ENCODE data around the gene PLEKHF1.
A peak's percentile ranks its signal among the peaks of the same experiment; 100 is the strongest.
"Not testable (repeated sequence)": the region's sequence is repeated elsewhere in the genome, so short reads cannot be mapped to it uniquely, and the experiment has no call there.

The PLEKHF1 gene

DNA sequence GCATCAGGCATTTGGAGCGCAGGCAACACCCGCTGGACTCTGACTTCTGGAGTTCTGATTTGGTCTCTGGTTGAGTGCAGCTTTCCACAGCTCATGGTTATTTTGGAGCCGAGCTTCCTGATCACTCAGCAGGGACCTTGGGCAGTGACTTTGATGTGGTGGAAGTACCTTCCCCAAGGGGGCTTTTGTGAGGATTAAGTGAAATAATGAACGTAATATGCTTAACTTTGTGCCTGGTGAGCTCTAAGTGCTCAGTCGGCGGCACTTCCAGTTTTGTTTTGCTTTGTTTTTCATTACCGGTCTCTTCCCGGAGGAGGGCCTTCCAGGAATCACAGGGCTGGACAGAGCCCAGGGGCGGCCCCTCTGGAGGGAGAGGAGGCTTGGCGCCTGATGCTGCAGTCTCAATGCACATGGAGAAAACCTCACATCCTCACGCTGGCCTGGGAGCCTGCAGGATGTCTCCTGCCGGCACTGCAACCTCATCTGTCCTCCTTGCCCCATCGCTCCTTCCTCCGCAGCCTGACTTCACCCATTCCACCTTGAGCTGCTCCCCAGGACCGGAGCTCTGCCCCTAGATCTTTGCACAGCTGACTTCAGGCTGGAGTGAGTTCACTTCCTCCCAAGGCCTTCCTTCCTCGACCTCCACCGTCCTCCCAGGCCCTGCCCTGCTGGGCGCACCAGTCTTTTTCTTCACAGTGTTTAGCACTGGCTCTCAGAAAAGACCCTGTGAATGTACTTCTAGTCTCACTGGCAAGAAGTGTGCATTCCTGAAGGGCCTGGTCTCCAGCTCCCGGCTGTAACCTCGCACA is 1.5 kb downstream of the PLEKHF1 start:
- peak; percentile 19 for DNase-seq

GRCh38 chr19:29667387-29667783 is 2.1 kb downstream of the PLEKHF1 start:
- no peak for DNase-seq

DNA sequence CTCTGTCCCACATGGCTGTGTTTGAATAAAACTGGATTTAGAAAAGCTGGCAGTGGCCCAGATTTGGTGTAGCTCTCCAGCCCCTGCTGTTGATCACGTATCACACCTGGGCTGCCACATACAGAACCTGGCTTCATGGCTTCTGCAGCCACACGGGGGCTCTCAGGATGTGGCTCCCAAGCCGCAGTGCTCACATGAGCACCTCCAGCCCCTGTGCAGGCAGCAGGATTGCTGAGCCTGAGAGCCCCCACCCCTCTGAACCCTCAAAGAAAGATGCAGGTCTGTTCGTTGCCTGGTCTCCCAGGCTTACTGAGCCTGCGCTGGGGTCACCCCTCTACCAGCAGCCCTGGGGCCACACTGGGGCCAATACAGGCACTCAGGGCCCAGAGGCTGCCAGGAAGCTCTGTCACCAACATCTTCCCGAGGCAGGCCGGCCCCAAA is 2.7 kb downstream of the PLEKHF1 start:
- DNase-seq, result peak; percentile 56

- no peak for DNase-seq
Observed at GRCh38 chr19:29668746-29669609, 3.7 kb downstream of the PLEKHF1 start.

DNA sequence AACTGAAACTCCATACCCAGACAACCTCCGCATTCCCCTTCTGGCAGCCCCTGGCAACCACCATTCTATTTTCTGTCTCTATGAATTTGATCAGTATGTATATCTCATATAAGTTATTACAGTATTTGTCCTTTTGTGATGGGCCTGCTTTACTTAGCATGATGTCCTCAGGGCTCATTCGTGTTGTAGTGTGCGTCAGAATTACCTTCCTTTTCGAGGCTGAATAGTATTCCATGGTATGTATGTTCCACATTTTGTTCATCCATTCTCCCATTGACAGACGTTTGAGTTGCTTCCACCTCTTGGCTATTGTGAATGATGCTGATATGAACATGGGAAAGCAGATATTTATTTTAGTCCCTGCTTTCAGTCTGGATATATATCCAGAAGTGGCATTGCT is 5.0 kb downstream of the PLEKHF1 start:
- no peak for DNase-seq

DNA sequence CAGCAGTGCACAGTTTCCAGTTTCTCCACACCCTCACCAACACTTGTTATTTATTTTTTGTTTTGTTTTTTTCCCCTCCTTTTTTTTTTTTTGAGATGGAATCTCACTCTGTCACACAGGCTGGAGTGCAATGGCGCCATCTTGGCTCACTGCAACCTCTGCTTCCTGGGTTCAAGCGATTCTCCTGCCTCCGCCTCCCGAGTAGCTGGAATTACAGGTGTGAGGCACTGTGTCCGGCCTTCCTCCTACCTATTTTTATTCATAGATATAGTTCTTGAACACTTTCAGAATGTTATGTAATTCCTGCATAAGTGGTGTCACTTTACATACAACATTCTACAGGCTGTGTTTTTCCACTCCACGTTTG is 5.7 kb downstream of the PLEKHF1 start:
- not testable (repeated sequence) for DNase-seq

- DNase-seq, result peak; percentile 88
Observed at GRCh38 chr19:29671393-29672160, 6.3 kb downstream of the PLEKHF1 start.

DNA sequence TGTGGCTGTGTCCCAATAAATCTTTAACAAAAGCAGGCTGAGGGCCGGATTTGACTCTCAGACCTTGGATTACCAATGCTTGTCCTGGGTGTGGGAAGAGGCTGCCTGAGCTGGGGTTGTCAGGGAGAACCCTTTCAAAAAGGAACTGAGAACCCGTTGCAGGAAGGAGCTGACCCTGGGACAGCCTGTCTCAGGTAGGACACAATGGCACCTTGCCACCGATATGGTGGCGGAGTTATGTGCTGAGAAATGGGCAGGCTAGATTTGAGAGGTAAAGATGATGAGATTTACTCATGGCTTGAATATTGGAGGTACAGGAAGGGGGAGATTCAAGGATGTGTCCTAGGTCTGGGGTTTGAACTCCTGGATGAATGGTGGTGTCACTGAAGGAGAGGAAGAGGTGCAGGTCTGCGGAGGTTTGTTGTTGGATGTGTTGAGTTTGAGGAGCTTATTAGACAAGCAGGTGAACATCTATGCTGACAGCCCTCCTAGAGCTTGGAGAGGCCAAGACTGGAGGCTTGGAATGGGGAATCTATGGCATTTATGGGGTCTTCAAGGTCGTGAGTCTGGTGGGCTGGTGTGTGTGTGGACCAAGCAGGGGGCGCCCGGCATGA is 7.2 kb downstream of the PLEKHF1 start:
- no peak for DNase-seq

GRCh38 chr19:29672933-29673336 is 7.7 kb downstream of the PLEKHF1 start:
- peak; percentile 89 for DNase-seq

DNA sequence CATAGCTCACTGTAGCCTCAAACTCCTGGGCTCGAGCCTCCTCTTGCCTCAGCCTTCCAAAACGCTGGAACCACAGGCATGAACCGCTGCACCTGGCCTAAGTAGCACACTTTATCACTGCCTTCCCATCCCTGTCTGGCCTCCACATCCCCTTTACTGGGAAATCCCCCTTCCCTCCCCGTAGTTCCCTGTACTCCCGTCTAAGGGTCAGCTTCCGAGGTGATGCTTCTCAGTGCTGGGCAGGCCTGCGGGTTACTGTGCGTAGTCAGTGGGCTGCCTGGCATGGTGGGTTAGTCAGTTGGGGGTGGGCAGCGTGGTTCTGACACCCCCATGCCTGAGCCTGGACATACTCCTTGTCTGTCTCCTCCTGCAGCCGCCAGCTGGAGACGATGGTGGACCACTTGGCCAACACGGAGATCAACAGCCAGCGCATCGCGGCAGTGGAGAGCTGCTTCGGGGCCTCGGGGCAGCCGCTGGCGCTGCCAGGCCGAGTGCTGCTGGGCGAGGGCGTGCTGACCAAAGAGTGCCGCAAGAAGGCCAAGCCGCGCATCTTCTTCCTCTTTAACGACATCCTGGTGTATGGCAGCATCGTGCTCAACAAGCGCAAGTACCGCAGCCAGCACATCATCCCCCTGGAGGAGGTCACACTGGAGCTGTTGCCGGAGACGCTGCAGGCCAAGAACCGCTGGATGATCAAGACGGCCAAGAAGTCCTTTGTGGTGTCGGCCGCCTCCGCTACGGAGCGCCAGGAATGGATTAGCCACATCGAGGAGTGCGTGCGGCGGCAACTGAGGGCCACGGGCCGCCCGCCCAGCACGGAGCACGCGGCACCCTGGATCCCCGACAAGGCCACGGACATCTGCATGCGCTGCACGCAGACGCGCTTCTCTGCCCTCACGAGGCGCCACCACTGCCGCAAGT is 8.4 kb downstream of the PLEKHF1 start:
- no peak for DNase-seq

DNA sequence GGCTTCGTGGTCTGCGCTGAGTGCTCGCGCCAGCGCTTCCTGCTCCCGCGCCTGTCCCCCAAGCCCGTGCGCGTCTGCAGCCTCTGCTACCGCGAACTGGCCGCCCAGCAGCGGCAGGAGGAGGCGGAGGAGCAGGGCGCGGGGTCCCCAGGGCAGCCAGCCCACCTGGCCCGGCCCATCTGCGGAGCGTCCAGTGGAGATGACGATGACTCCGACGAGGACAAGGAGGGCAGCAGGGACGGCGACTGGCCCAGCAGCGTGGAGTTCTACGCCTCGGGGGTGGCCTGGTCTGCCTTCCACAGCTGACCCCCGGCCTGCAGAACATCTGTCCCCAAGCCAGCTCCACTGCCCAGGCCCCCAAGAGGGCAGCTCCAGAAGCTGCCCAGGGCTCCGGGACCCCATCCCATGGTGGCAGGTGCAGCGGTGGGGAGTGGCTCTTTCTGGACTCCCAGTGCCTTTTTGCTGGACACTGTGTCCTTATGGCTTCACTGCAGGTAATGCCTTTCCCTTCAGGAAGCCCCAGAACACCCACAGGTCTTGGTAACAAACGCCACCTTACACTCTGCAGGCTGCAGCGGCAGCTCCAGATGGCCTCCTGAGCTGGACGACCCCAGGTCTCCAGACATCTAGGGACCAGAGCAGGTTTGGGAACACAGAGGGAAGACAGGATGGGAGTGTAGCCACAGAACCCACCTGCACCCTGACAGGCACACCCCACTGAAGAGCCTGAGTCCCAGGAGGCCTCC is 9.3 kb downstream of the PLEKHF1 start:
- no peak for DNase-seq

GRCh38 chr19:29675120-29675649 is 9.9 kb downstream of the PLEKHF1 start:
- DNase-seq, result no peak

DNA sequence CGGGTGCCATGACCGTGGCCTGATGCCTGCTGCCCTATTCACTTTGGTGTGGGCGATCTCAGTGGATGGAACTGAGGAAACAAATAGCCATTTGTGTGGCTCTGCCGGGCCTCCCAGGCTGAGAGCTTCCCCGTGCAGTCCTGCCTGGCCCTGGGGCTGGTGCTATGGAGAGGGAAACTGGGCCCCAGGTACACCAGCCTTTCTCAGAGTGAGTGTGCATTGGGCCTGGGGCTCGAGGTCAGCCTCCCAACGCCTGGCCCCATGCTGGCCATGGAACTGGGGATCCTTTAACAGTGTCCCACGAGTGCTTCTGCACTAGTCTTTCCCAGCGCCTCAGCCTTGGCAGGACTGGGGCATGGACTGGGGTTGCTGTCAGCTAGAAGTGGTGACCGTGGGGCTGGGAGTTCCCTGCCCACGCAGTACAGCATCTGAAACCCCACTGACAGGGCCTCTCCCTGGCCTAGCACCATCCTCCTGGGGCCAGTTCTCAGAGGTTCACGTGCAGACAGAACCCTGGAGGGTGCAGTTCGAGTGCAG is 10.5 kb downstream of the PLEKHF1 start:
- DNase-seq, result no peak

DNA sequence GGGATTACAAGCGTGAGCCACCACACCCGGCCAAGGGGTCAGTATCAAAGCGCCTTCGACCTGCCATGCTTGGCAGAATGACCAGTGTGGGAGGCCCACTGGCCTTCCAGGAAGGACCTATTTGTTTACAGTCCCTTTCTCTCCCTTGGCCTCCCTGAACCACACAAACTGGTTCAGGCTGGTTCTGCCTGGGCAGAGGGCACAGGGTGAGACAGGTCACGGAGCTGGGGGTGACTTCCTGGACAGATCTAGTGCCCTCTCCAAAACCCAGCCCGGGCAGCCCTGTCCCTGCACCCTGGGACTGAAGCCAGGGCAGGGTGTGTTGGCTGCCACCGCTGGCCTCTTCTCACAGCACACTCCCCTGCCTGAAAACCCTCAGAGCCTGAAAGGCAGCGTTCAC is 11.3 kb downstream of the PLEKHF1 start:
- no peak for DNase-seq

GRCh38 chr19:29677001-29677817 is 11.9 kb downstream of the PLEKHF1 start:
- DNase-seq, result no peak

DNA sequence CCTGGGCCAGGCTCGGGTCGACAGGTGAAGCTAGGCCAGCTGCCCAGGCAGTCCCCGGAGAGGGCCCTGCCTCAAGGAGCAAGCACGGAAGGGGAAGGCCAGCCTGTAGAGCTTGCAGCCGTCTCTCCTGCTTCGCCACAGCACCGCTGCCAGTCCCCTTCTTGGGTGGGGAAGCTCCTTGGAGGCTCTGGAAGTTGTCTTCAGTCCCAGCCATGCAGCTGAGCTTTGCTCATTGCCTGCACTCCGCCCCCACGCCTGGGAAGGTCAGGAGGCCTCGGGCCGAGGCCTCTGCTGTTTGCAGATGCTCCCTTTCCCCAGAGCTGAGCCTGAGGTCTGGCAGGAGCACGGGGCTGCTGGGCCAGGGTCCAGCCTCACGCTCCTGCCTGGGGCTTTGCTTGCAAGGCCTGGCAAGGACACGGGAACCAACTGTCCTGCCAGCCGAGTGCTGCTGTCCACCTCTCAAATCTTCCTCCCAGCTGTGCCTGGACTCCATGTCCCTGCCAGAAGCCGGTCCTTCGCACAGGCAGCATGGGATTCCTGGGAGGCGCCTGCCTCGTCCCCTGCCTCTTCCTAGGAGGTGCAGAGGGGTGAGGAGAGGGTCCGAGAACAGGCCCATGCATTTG is 13.3 kb downstream of the PLEKHF1 start:
- DNase-seq, result no peak

DNA sequence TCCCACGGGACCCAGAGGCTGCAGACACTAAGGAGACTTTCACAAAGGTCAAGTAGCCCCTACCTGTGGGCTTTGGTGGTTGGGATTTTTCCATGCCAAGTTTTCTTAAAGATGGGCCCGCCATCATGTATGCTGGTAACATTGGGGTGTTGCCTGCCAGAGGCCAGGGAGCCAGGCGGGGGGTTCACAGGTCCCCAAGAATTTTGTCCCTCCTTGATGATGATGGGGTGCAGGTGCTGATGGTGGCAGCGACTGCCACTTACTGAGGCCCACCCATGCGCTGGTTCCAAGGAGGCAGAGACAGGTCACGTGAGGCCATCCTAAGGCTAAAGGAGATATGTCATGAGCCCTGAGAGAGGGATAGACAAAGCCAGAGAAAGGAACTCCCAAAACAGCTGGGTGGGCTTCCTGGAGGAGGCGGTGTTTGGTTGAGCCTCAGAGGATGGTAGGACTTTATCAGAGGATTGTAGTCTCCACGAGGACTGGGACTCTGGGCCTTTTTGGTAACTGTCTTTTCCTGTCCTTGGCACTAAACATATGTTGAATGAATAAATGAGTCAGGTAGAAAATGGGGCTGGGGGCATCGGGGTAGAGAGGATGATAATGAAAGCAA is 14.4 kb downstream of the PLEKHF1 start:
- DNase-seq, result no peak

DNA sequence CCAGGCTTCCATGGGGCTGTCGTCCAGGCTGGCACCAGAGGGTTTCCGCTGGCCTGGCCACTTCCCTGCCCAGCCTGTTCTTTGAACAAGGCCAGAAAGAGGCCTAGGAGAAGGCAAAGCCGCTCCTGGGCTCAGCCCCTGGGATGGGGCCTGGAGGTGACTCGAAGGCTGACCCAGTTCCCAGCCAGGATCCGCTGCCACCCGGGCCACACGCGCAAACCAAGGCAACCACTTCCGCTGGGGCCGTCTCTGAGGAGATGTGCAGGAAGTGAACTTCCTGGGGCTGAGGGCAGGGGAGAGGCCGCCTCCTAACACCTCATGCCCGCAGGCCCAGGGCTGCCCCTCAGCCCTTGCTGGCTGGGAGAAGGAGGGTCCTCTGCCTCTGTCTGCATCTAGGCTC is 15.2 kb downstream of the PLEKHF1 start:
- DNase-seq, result peak; percentile 83

DNA sequence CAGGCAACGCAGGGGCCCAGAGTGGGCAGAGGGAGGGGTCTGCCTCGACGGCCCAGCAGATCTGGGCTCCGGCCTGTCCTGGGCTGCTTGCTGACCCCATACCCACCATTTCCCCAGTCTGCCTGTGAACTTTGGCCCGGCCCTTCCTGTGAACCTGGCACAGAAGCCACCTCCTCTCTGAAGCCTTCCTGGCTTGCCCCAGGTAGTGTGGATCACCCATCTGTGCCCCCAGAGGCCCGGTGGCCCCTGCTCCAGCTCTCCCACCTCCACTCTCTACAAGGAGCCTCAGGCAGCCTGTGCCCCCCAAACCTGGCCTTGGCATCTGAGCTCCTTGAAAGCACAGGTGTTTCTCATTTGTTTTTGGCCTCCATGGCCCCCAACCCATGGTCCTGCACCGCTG is 15.7 kb downstream of the PLEKHF1 start:
- DNase-seq, result no peak
